IPS-18a (cell line): ENCODE results near the gene SCGB2A2.

Experiments used
- H3K27ac ChIP-seq: one replicate; pipeline ENCODE4 v1.5.1; 2013; ENCODE audit warnings: low read length
- H3K27me3 ChIP-seq: one replicate; pipeline ENCODE4 v1.6.1; 2013; ENCODE audit warnings: mild to moderate bottlenecking, low read length; ENCODE audit not compliant: control insufficient read depth, insufficient read depth
- H3K36me3 ChIP-seq: one replicate; pipeline ENCODE4 v1.6.1; 2013; ENCODE audit warnings: low read depth, low read length; ENCODE audit not compliant: control insufficient read depth
- H3K4me1 ChIP-seq: one replicate; pipeline ENCODE4 v1.6.1; 2013; ENCODE audit warnings: low read depth, low read length; ENCODE audit not compliant: control insufficient read depth
- H3K4me3 ChIP-seq: one replicate; pipeline ENCODE4 v1.5.1; 2013; ENCODE audit warnings: low read length
- H3K9ac ChIP-seq: one replicate; pipeline ENCODE4 v1.6.1; 2013; ENCODE audit warnings: mild to moderate bottlenecking, low read length, moderate library complexity
- H3K9me3 ChIP-seq: one replicate; pipeline ENCODE4 v1.6.1; 2013; ENCODE audit warnings: low read depth, low read length; ENCODE audit not compliant: control insufficient read depth

SCGB2A2 gene

GRCh38 chr11:62307950-62308349 lies 38.0 kb downstream of the SCGB2A2 start:
- H3K4me1 ChIP-seq: peaks cover 8% of the 10 kb centered on the region
- H3K9ac ChIP-seq: no peak overlapping the region
- no peak overlapping the region for H3K27ac ChIP-seq
- no peaks in the 10 kb centered on the region for H3K9me3 ChIP-seq
- H3K27me3 ChIP-seq: no peaks in the 10 kb centered on the region
- H3K36me3 ChIP-seq: no peaks in the 10 kb centered on the region
- no peak overlapping the region for H3K4me3 ChIP-seq

- H3K4me1 ChIP-seq: peaks cover 8% of the 10 kb centered on the region
- no peaks in the 10 kb centered on the region for H3K27me3 ChIP-seq
- H3K27ac ChIP-seq: no peak overlapping the region
- no peaks in the 10 kb centered on the region for H3K36me3 ChIP-seq
- no peaks in the 10 kb centered on the region for H3K9me3 ChIP-seq
- no peak overlapping the region for H3K4me3 ChIP-seq
- H3K9ac ChIP-seq: no peak overlapping the region
Observed at GRCh38 chr11:62309991-62310390, 40.0 kb downstream of the SCGB2A2 start.

GRCh38 chr11:62315431-62315830 lies 45.5 kb downstream of the SCGB2A2 start:
- Histone ChIP-seq H3K27ac (no peak overlapping the region), H3K9ac (no peak overlapping the region), H3K4me3 (no peak overlapping the region), H3K9me3 (no peaks in the 10 kb centered on the region), H3K4me1 (no peaks in the 10 kb centered on the region), H3K36me3 (no peaks in the 10 kb centered on the region), H3K27me3 (no peaks in the 10 kb centered on the region)

- Histone ChIP-seq H3K27me3 (no peaks in the 10 kb centered on the region), H3K9ac (no peak overlapping the region), H3K4me1 (peaks cover 9% of the 10 kb centered on the region), H3K9me3 (no peaks in the 10 kb centered on the region), H3K36me3 (no peaks in the 10 kb centered on the region), H3K4me3 (no peak overlapping the region), H3K27ac (no peak overlapping the region)
Observed at GRCh38 chr11:62322524-62322923, 52.6 kb downstream of the SCGB2A2 start.
